HG03175 (cell line): Measurements from ENCODE around the gene GGA2.
"Not testable (repeated sequence)": the region's sequence is repeated elsewhere in the genome, so short reads cannot be mapped to it uniquely, and the experiment has no call there.

Source experiments
- ATAC-seq: cut with Tn5 transposase; IDR thresholded peaks from one replicate; pipeline ENCODE4 v1.9.1; 2021; ENCODE audit warnings: mild to moderate bottlenecking, moderate library complexity; ENCODE audit not compliant: unreplicated experiment

The GGA2 gene

DNA sequence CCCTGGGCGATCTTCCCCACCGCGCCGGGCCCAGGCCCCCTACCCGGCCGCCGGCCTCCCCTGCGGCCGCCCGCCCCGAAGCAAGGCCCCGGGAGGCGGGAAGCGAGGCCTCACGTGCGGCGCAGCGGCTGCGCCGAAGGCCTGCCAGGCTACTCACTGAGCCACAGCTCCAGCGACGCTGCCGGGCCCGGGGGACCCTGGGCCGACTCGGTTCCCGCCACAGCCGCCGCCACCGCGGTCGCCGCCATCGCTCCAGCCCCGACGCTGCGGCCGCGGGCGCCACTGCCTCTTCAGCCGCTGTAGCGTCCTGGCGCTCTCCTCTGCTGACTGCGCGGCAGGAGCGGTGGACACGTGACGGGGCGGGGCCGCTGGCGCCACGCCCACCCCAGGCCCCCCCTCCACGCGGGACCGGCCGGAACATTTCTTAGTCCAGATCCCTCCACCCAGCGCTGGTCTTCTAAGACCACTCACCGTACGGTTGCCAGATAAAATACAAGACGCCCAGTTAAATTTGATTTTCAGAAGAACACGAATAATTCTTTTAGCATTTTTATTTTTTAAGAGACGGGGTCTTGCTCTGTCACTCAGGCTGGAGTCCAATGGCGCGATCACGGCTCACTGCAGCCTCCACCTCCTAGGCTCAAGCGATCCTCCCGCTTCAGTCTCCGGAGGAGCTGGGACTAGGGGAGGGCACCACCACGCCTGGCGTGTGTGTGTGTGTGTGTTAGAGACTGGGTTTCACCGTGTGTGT, at the start of gene GGA2:
GGA2 (minus strand) TSS at position 331 of the 751 bp plus-strand sequence; CDS start at position 248, 83 bp downstream.
- ATAC-seq = peak; percentile 75

DNA sequence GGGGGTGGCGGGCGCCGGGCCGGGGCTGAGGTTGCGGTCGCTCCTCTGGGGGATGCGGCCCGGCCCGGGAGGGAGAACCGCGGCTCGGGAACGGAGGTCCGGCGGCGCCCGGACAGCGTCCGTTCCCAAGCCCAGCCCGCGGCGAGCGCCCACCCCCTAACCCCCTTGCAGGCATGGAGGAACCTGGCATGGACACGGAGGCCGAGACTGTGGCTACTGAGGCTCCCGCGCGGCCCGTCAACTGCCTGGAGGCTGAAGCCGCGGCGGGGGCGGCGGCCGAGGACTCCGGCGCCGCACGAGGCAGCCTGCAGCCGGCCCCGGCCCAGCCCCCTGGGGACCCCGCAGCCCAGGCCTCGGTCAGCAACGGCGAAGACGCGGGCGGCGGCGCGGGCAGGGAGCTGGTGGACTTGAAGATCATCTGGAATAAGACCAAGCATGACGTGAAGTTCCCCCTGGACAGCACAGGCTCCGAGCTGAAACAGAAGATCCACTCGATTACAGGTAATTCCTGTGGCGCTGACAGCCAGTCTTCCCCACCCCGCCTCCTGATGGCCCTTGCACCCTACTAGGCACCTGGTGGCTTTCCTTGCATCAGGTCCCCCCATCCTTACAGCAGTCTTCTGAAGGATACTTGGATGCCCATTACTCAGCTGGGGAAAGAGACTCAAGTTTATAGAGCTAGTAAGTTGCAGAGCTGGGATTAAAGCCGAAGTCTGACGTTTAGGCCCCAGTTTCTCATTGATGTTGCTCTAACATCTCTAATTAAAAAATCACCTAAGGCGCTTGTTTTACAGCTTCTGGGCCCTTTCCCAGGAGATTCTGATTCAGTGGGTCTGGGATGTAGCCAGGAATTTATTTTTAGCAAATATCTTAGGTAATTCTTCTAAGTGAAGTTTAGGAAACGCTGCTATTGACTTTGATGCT, 47.7 kb upstream of the GGA2 start:
- ATAC-seq = no peak

DNA sequence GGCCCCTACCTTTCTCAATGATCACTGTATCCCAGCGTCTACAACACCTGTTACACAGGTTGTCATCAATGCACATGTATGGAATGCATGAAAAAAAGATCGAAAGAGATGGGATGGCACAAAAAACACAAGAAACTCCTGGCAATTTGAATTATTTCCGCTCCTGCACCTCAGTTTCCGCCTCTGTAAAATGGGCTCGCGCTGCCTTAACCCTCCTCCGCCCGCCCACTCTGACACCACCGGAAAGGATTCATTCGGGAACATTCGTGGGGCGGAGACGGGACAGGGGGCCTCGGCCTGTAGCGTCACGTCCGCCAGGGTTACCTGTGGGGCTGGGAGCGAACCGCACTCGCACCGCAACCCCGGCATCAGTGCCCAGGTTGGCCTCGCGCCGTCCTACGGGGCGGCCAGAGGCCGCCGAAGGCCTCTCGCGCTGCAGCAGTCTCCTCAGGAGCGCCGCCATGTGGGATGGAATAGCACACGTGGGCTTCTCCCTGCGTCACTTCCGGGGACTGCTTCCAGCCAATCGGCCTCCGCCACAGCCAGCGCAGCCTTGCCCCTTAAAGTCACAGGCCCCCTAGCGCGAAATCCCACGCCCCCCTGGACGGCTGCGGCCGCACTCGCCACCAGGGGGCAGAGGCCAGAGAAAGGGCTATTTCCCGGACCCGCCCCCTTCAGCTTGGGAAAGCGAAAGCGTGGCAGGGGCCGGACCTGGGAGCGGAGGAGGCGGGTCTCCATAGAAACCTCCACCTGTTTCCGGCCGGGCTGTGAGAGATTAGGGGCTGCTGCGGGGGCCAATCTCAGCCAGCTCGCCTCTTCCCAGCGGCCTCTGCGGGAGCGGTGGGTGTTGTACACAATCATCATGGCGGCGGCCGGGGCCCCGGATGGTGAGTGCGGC, 46.8 kb upstream of the GGA2 start, which contains the start of the genes EARS2 and UBFD1:
EARS2 (minus strand) TSS at position 470 of the 898 bp plus-strand sequence; CDS start at position 463, 7 bp downstream.
UBFD1 (plus strand) TSS at position 847 of the 898 bp plus-strand sequence; CDS start at position 863, 16 bp downstream.
- peak; percentile 90 for ATAC-seq

- no peak for ATAC-seq
These were observed 44.2 kb upstream of the GGA2 start for GRCh38 chr16:23554536-23554935.

DNA sequence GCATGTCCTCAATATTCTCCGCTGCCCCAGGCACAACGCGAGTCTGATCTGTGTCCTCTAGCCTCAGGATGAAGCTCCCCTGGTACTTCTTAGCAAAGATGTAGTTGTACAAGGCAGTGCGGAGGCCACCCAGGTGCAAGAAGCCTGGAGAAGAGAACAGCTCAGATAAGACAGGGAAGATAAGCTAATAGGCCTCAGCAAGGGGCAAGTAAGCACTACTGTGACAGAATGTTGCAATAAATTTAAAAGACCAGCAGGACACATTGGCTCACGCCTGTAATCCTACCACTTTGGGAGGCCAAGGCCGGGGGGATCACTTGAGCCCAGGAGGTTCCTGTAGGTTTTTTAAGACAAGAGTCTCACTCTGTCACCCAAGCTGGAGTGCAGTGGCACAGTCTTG, 41.9 kb upstream of the GGA2 start:
- no peak for ATAC-seq

DNA sequence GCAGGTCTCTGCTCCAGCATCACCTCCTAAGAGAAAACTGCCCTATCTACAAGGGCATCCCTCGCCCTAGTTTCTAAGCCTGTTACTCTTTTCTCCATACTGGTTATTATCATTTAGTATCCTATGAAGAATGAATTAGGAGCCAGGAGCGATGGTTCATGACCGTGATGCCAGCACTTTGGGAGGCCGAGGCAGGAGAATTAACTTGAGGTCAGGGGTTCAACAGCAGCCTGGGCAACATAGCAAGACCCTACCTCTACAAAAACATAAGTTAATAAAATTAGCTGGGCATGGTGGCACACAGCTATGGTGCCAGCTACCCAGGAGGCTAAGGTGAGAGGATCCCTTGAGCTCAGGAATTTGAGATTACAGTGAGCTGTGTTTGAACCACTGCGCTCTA, 39.6 kb upstream of the GGA2 start:
- no peak for ATAC-seq

GRCh38 chr16:23544436-23544835, 34.1 kb upstream of the GGA2 start:
- no peak for ATAC-seq

GRCh38 chr16:23540817-23541178, 30.5 kb upstream of the GGA2 start:
- not testable (repeated sequence) for ATAC-seq

DNA sequence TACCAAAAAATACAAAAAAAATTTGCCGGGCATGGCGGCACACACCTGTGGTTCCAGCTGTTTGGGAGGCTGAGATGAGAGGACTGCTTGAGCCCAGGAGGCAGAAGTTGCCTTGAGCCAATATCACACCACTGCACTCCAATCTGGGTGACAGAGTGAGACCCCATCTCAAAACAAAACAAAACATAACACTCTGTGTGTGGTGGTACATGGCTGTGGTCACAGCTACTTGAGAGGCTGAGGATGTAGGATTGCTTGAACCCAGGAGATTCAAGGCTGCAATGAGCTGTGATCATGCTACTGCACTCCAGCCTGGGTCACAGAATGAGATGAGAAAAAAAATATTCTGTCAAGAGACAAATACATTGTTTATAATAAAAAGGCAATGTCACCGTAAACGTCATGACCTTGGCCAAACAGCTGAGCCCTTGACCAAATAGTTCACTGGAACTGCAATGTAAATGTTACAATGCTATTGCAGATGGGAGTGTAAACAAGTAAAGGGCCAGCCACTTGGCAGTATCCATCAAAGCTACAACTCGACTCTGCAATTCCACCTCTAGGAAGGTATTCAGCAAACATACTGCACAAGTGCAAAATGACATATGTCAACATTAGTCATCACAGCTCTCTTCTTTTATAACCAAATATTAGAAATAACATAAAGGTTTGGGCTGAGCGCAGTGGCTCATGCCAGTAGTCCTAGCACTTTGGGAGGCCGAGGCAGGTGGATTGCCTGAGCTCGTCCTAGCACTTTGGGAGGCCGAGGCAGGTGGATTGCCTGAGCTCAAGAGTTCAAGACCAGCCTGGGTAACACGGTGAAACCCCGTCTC, 29.9 kb upstream of the GGA2 start:
- no peak for ATAC-seq

DNA sequence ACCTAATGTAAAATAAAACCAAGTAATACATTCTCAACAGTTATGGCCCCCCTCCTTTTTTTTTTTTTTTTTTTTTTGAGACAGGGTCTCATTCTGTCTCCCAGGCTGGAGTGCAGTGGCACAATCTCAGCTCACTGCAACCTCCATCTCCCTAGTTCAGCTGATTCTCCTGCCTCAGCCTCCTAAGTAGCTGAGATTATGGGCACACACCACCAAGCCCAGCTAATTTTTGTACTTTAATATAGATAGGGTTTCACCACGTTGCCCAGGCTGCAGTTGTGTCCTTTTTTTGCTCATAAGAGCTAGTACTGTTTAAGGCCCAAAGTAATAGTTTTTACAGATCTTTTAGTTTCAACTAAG, 28.6 kb upstream of the GGA2 start:
- no peak for ATAC-seq

DNA sequence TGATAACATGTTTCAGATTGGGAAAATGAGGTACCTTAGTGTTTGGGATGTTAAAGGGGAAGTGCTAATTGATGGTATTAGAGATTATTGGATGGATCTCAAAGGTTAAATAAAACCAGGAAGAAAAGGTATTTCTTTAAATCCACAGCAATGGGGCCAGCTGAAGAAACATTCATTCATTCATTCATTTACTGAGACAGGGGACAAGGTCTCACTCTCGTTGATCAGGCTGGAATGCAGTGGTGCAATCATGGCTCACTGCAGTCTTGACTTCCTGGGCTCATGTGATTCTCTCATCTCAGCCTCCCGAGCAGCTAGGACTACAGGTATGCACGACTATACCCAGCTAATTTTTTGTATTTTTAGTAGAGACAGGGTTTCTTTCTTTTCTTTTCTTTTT, 27.1 kb upstream of the GGA2 start:
- no peak for ATAC-seq

DNA sequence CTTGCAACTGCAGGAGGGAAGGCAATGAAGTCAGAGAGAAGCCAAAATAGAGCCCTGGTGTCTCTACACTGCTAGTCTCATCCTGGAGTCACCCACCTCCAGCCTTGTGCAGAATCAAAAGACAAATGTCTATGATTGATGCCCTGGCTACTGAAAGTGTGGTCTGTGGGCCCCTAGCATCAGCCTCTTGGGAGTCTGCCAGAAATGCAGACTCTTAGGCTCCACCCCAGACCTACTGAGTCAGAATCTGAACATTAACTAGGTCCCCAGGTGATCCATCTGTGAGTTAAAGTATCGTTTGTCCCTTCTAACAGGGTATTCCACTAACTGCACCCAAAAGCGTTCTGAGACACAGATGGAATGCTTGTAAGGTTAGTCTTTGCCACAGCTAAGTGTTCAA, 25.6 kb upstream of the GGA2 start:
- ATAC-seq = no peak

GRCh38 chr16:23534868-23535860, 24.9 kb upstream of the GGA2 start:
- ATAC-seq = no peak

DNA sequence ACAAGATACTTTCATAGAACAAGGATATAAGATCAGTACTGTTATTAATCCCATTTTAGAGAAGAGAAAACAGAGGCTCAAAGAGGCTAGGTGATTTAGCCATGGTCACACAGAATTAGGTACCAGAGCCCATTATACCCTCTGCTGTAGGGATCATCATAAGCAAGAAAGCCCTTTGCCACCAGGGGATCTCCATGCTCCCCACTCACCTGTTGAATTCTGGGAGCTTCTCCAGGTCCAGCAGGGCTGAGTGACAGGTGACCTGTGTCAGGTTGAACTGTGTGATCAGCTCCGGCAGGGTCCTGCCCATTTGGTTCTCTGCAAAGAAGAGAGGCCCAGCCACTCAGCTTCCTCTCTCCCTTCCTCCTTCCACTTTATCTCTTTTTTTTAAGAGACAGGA, 22.2 kb upstream of the GGA2 start:
- ATAC-seq = no peak

DNA sequence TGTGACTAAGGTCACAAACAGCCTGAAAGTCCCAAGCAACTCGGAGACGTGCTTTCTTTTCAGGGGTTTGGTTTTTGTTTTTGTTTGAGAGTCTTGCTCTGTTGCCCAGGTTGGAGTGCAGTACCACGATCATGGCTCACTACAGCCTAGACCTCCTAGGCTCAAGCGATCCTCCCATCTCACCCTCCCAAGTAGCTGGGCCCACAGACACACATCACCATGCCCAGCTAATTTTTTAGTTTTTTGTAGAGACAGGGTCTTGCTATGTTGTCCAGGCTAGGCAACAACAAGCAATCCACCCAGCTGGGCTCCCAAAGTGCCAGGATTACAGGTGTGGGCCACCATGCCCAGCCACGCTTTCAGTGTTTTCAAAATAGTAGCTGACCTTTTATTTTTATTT, 19.8 kb upstream of the GGA2 start:
- no peak for ATAC-seq

- no peak for ATAC-seq
These were observed 18.5 kb upstream of the GGA2 start for GRCh38 chr16:23528644-23529310.

GRCh38 chr16:23527961-23528643, 17.8 kb upstream of the GGA2 start:
- no peak for ATAC-seq

DNA sequence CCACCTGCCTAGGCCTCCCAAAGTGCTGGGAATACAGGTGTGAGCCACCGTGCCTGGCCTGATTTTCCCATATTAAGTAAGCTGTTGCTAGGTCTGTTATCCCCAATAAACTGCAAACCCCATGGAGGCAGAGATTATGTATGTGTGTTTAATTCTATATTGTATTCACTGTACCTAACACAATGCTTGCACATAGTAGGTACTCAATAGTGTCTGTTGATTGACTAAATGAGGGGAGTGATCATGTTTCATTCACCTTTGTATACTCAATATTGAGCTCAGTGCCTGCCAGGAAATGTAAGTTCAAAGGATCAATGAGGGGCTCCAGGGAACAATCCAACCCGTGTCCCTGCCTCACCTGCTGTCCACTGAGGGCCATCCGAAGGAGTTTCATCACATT, 14.6 kb upstream of the GGA2 start:
- ATAC-seq = no peak
